CD4-positive, alpha-beta T cell treated with Interleukin-17A for 1 hour (primary cell): Measurements from ENCODE around the gene TMEM120B.

Experiments
- DNase-seq: peaks from one replicate; pipeline ENCODE4 v3.0.0-alpha.2; 2020

TMEM120B gene

GRCh38 chr12:121793838-121794533 lies 81.4 kb downstream of the TMEM120B start:
- DNase-seq: peak; percentile 96

GRCh38 chr12:121794534-121795033 lies 82.0 kb downstream of the TMEM120B start:
- no peak for DNase-seq

- DNase-seq: peak; percentile 88
These were observed 82.7 kb downstream of the TMEM120B start for GRCh38 chr12:121795034-121795968.

- DNase-seq: no peak
These were observed 84.6 kb downstream of the TMEM120B start for GRCh38 chr12:121796855-121797751.

- no peak for DNase-seq
These were observed 85.6 kb downstream of the TMEM120B start for GRCh38 chr12:121797937-121798786.

GRCh38 chr12:121798787-121799155 lies 86.2 kb downstream of the TMEM120B start:
- DNase-seq: no peak

GRCh38 chr12:121799156-121799841 lies 86.7 kb downstream of the TMEM120B start:
- peak; percentile 76 for DNase-seq

GRCh38 chr12:121799842-121800693 lies 87.5 kb downstream of the TMEM120B start:
- DNase-seq: peak; percentile 76

GRCh38 chr12:121800694-121801594 lies 88.4 kb downstream of the TMEM120B start:
- DNase-seq: peak; percentile 78

GRCh38 chr12:121801595-121802484 lies 89.3 kb downstream of the TMEM120B start:
- peak; percentile 82 for DNase-seq

GRCh38 chr12:121802485-121802842 lies 89.9 kb downstream of the TMEM120B start:
- DNase-seq: no peak

- peak; percentile 96 for DNase-seq
These were observed 90.5 kb downstream of the TMEM120B start for GRCh38 chr12:121802843-121803698.

GRCh38 chr12:121803861-121804416 lies 91.4 kb downstream of the TMEM120B start, which contains the start of gene SETD1B:
TSS of gene SETD1B (plus strand) at chr12:121804009. CDS start at chr12:121804738, 729 bp downstream.
- DNase-seq: peak; percentile 69

- DNase-seq: peak; percentile 74
These were observed 92.0 kb downstream of the TMEM120B start for GRCh38 chr12:121804417-121805111.

- DNase-seq: no peak
These were observed 92.8 kb downstream of the TMEM120B start for GRCh38 chr12:121805171-121806008.
